HepG2 (cell line): Measurements from ENCODE around the gene SGCE. TPM values are rescaled to one million over a fixed set of nuclear protein-coding genes. Genes with fewer than 3 reads are reported as not detected.

Experiments
- BCL6 ChIP-seq: IDR thresholded peaks from 2 replicates; pipeline ENCODE4 v1.6.1; 2016; ENCODE audit warnings: missing genetic modification reagents, missing compliant biosample characterization
- CBFB ChIP-seq: sonication (generic); formaldehyde crosslinking; IDR thresholded peaks from 2 replicates; pipeline ENCODE4 v1.4.0; 2020; ENCODE audit warnings: missing genetic modification reagents
- FOXP1 ChIP-seq, 2 experiments: fragments of 450-650 bp in 1 of 2; IDR thresholded peaks; 2 replicates each; pipeline ENCODE4 v1.6.1; 2017 to 2018; ENCODE audit warnings: antibody characterized with exemption in 1 of 2
- GATAD1 ChIP-seq: IDR thresholded peaks from 2 replicates; pipeline ENCODE4 v1.6.1; 2016; ENCODE audit warnings: missing genetic modification reagents, missing compliant biosample characterization
- HMG20A ChIP-seq: IDR thresholded peaks from 2 replicates; pipeline ENCODE4 v1.6.1; 2016; ENCODE audit warnings: borderline replicate concordance
- ISL2 ChIP-seq: sonication (generic); formaldehyde crosslinking; IDR thresholded peaks from 2 replicates; pipeline ENCODE4 v1.5.0; 2020; ENCODE audit warnings: missing genetic modification reagents
- MIXL1 ChIP-seq: IDR thresholded peaks from 2 replicates; pipeline ENCODE4 v1.6.1; 2016
- NCOR1 ChIP-seq: fragments of 200-600 bp; sonication (generic); IDR thresholded peaks from 2 replicates; pipeline ENCODE4 v1.7.0; 2017; ENCODE audit warnings: antibody characterized with exemption, low read length, borderline replicate concordance
- PHF5A ChIP-seq: IDR thresholded peaks from one replicate; pipeline ENCODE4 v1.6.1; 2018; ENCODE audit warnings: low read depth, missing genetic modification reagents; ENCODE audit not compliant: unreplicated experiment
- RAD21 ChIP-seq: fragments of 450-650 bp; formaldehyde crosslinking; IDR thresholded peaks from 2 replicates; pipeline ENCODE4 v1.5.0; 2020; ENCODE audit warnings: mild to moderate bottlenecking
- SMC3 ChIP-seq: IDR thresholded peaks from 2 replicates; pipeline ENCODE4 v1.6.1; 2011; ENCODE audit warnings: low read length, improper control_type of control experiment
- SOX13 ChIP-seq, 3 experiments: fragments of 450-650 bp in 1 of 3; sonication (generic) in 1 of 3; formaldehyde crosslinking in 1 of 3; IDR thresholded peaks in 2 of 3; conservative IDR thresholded peaks in 1 of 3; 2 replicates each; pipeline versions ENCODE4 v1.5.0 to v1.6.1; 2016 to 2020; ENCODE audit warnings: antibody characterized with exemption in 1 of 3, mild to moderate bottlenecking in 1 of 3, missing compliant biosample characterization in 1 of 3, missing genetic modification reagents in 1 of 3, moderate library complexity in 1 of 3
- TBX3 ChIP-seq: fragments of 450-650 bp; IDR thresholded peaks from 2 replicates; pipeline ENCODE4 v1.6.1; 2017; ENCODE audit warnings: antibody characterized with exemption, mild to moderate bottlenecking, inconsistent platforms, borderline replicate concordance
- TEAD3 ChIP-seq: optimal IDR thresholded peaks from 2 replicates; pipeline ENCODE3; 2016; ENCODE audit warnings: borderline replicate concordance
- TGIF2 ChIP-seq: IDR thresholded peaks from 2 replicates; pipeline ENCODE4 v1.6.1; 2016; ENCODE audit warnings: control low read depth, missing compliant biosample characterization
- THAP11 ChIP-seq: IDR thresholded peaks from 2 replicates; pipeline ENCODE4 v1.6.1; 2016; ENCODE audit warnings: missing biosample characterization, missing genetic modification reagents
- THRA ChIP-seq: sonication (generic); formaldehyde crosslinking; IDR thresholded peaks from 2 replicates; pipeline ENCODE4 v1.4.0; 2020; ENCODE audit warnings: missing genetic modification reagents, borderline replicate concordance
- TRIM24 ChIP-seq: sonication (generic); formaldehyde crosslinking; IDR thresholded peaks from 2 replicates; pipeline ENCODE4 v1.8.0; 2022; ENCODE audit warnings: mild to moderate bottlenecking, missing genetic modification reagents
- ZFP1 ChIP-seq: IDR thresholded peaks from 2 replicates; pipeline ENCODE4 v1.6.1; 2016
- ZFP36L2 ChIP-seq: sonication (generic); formaldehyde crosslinking; IDR thresholded peaks from 2 replicates; pipeline ENCODE4 v1.4.0; 2020; ENCODE audit warnings: missing genetic modification reagents
- ZNF280D ChIP-seq: sonication (generic); formaldehyde crosslinking; IDR thresholded peaks from 2 replicates; pipeline ENCODE4 v1.5.1; 2020; ENCODE audit warnings: mild to moderate bottlenecking, missing genetic modification reagents
- ZNF770 ChIP-seq: sonication (generic); formaldehyde crosslinking; IDR thresholded peaks from 2 replicates; pipeline ENCODE4 v1.5.0; 2020; ENCODE audit warnings: mild to moderate bottlenecking, missing genetic modification reagents
- ZNF878 ChIP-seq: sonication (generic); formaldehyde crosslinking; IDR thresholded peaks from 2 replicates; pipeline ENCODE4 v1.8.1; 2023; ENCODE audit warnings: mild to moderate bottlenecking, missing genetic modification reagents, moderate library complexity
- ZSCAN21 ChIP-seq: sonication (generic); formaldehyde crosslinking; IDR thresholded peaks from 2 replicates; pipeline ENCODE4 v1.8.0; 2022; ENCODE audit warnings: mild to moderate bottlenecking, missing genetic modification reagents, moderate library complexity, borderline replicate concordance
- polyA plus RNA-seq, 8 experiments: library from polyadenylated mRNA; depleted of rRNA in 3 of 8; stranded (reverse) in 7 of 8; unstranded in 1 of 8; fragments of >200 nt; fragmentation: Illumina TruSeq in 4 of 8; extraction: Trizol in 4 of 8; gene quantifications; 2 replicates each; pipeline versions ENCODE4 v1.2.1 to v1.2.3, GENCODE V29; 2011 to 2016; ENCODE audit warnings: low read depth in 4 of 8, missing spikeins in 1 of 8, mixed read lengths in 1 of 8; ENCODE audit not compliant: insufficient read depth in 1 of 8
- total RNA-seq, 5 experiments: library from RNA; depleted of rRNA; stranded (reverse); fragments of >200 nt; fragmentation: Illumina TruSeq; extraction: Trizol; gene quantifications; 2 replicates each; pipeline ENCODE4 v1.2.3, GENCODE V29; 2016; ENCODE audit warnings: low read depth in 1 of 5

SGCE gene
- total and polyA plus RNA-seq, 2 of the 13 experiments (the other 11 are each of a cell fraction or from before 2014, with no cell fraction given): 52.3 to 71.1 TPM

GRCh38 chr7:94580601-94581000, 75.3 kb downstream of the SGCE start (continued):
- TF ChIP-seq THRA (CRISPR knock-in tag) (peak; percentile 63; the same call in 1 of the 2 replicates), TBX3 (peak; percentile 85; the same call in 1 of the 2 replicates), ZNF280D (0 out of 2 replicates have a peak, but pooled peaks have one; percentile 36), ZFP1 (CRISPR knock-in tag) (0 out of 2 replicates have a peak, but pooled peaks have one; percentile 67), ZNF878 (CRISPR knock-in tag) (peak; percentile 61; the same call in 1 of the 2 replicates), ISL2 (CRISPR knock-in tag) (peak; percentile 82), PHF5A (CRISPR knock-in tag) (peak; percentile 18), SOX13 (IDR thresholded peaks at IDR 0.05) (peak; percentile 65; the same call in 1 of the 2 replicates), SOX13 (CRISPR knock-in tag; conservative IDR thresholded peaks at IDR 0.05 in 1 of 2, IDR thresholded peaks at IDR 0.05 in 1 of 2) (peak in 1 of 2 experiments; percentile 96; a peak in 2 of 4 replicates), SMC3 (0 out of 2 replicates have a peak, but pooled peaks have one; percentile 18), ZFP36L2 (CRISPR knock-in tag) (no peak), BCL6 (CRISPR knock-in tag) (peak; percentile 83), TGIF2 (CRISPR knock-in tag) (peak; percentile 43; the same call in 1 of the 2 replicates), FOXP1 (IDR thresholded peaks at IDR 0.05) (peak; percentile 79), FOXP1 (CRISPR knock-in tag; IDR thresholded peaks at IDR 0.05) (peak; percentile 91), TRIM24 (CRISPR knock-in tag) (0 out of 2 replicates have a peak, but pooled peaks have one; percentile 51), TEAD3 (CRISPR knock-in tag) (peak; percentile 100), NCOR1 (peak; percentile 60; the same call in 1 of the 2 replicates), THAP11 (peak; percentile 71), RAD21 (CRISPR knock-in tag) (0 out of 2 replicates have a peak, but pooled peaks have one; percentile 9), HMG20A (CRISPR knock-in tag) (peak; percentile 87), ZNF770 (CRISPR knock-in tag) (no peak), ZSCAN21 (CRISPR knock-in tag) (no peak), GATAD1 (0 out of 2 replicates have a peak, but pooled peaks have one; percentile 32), MIXL1 (CRISPR knock-in tag) (peak; percentile 77), CBFB (CRISPR knock-in tag) (peak; percentile 54; the same call in 1 of the 2 replicates)
